ENCODE measurements around the gene CASP8AP2. TPM values are rescaled to one million over a fixed set of nuclear protein-coding genes. Genes with fewer than 3 reads are reported as not detected.

Gene CASP8AP2
- polyA plus RNA-seq, 1 donor from 2014 or later, result 16.8 TPM

DNA sequence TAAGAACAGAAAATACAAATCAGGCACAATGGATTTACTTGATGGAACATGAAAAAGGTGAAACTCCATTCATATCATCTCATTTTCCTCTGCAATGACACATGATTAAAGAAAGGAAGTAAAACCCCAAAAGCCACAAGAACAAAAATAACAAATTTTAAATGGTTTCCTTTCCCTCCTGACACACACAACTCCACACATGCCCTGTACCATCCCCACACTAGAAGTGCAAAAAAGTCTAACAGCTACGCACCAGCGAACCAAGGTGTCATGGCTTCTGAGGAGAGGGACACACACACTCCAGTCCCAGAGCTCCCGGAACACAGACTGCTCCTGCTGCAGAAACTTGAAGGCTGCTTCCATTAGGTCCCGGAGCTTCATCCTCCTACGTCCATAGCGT is 35.4 kb upstream of the CASP8AP2 start:
- Histone ChIP-seq H3K27me3 (ENCODE audit: insufficient read depth, low read depth, low read length) (no peaks in the 10 kb centered on the region), H3K4me2 (ENCODE audit: low read length) (no peak overlapping the region), H3K36me3 (ENCODE audit: insufficient read depth, low read length) (no peaks in the 10 kb centered on the region), H3K4me3 (ENCODE audit: low read length) (no peak overlapping the region), H3F3A (ENCODE audit: insufficient read depth, low read length, poor library complexity, severe bottlenecking) (no peaks in the 10 kb centered on the region), H3K27ac (ENCODE audit: low read length) (no peak overlapping the region), H4K20me1 (ENCODE audit: insufficient read depth) (no peaks in the 10 kb centered on the region), H3K9me3 (ENCODE audit: low read length) (no peaks in the 10 kb centered on the region), H3K79me2 (replicated peaks; ENCODE audit: insufficient read depth, low read length) (no peaks in the 10 kb centered on the region), H3K9me2 (ENCODE audit: insufficient read depth, low read length) (no peaks in the 10 kb centered on the region), H3K9ac (ENCODE audit: low read length) (no peak overlapping the region), H2AFZ (ENCODE audit: low read depth, low read length) (no peak overlapping the region)
- TF ChIP-seq SMC3 (conservative IDR thresholded peaks at IDR 0.05; ENCODE audit: poor library complexity) (no peak), RAD21 (conservative IDR thresholded peaks at IDR 0.05) (no peak), EZH2 (IDR thresholded peaks at IDR 0.05; ENCODE audit: borderline replicate concordance, insufficient read depth, low read length, poor library complexity, severe bottlenecking) (no peak), POLR2AphosphoS5 (IDR thresholded peaks at IDR 0.05) (no peak), EP300 (conservative IDR thresholded peaks at IDR 0.05; ENCODE audit: poor library complexity, severe bottlenecking) (no peak), MXI1 (conservative IDR thresholded peaks at IDR 0.05; ENCODE audit: poor library complexity, severe bottlenecking) (no peak), TAF1 (IDR thresholded peaks at IDR 0.05; ENCODE audit: low read depth) (no peak)
- TF ChIP-seq, protein P1, sequence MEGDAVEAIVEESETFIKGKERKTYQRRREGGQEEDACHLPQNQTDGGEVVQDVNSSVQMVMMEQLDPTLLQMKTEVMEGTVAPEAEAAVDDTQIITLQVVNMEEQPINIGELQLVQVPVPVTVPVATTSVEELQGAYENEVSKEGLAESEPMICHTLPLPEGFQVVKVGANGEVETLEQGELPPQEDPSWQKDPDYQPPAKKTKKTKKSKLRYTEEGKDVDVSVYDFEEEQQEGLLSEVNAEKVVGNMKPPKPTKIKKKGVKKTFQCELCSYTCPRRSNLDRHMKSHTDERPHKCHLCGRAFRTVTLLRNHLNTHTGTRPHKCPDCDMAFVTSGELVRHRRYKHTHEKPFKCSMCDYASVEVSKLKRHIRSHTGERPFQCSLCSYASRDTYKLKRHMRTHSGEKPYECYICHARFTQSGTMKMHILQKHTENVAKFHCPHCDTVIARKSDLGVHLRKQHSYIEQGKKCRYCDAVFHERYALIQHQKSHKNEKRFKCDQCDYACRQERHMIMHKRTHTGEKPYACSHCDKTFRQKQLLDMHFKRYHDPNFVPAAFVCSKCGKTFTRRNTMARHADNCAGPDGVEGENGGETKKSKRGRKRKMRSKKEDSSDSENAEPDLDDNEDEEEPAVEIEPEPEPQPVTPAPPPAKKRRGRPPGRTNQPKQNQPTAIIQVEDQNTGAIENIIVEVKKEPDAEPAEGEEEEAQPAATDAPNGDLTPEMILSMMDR (IDR thresholded peaks at IDR 0.05; ENCODE audit: poor library complexity, severe bottlenecking), result no peak
- TF ChIP-seq, protein P2, sequence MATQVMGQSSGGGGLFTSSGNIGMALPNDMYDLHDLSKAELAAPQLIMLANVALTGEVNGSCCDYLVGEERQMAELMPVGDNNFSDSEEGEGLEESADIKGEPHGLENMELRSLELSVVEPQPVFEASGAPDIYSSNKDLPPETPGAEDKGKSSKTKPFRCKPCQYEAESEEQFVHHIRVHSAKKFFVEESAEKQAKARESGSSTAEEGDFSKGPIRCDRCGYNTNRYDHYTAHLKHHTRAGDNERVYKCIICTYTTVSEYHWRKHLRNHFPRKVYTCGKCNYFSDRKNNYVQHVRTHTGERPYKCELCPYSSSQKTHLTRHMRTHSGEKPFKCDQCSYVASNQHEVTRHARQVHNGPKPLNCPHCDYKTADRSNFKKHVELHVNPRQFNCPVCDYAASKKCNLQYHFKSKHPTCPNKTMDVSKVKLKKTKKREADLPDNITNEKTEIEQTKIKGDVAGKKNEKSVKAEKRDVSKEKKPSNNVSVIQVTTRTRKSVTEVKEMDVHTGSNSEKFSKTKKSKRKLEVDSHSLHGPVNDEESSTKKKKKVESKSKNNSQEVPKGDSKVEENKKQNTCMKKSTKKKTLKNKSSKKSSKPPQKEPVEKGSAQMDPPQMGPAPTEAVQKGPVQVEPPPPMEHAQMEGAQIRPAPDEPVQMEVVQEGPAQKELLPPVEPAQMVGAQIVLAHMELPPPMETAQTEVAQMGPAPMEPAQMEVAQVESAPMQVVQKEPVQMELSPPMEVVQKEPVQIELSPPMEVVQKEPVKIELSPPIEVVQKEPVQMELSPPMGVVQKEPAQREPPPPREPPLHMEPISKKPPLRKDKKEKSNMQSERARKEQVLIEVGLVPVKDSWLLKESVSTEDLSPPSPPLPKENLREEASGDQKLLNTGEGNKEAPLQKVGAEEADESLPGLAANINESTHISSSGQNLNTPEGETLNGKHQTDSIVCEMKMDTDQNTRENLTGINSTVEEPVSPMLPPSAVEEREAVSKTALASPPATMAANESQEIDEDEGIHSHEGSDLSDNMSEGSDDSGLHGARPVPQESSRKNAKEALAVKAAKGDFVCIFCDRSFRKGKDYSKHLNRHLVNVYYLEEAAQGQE (IDR thresholded peaks at IDR 0.05; ENCODE audit: borderline replicate concordance), result no peak

DNA sequence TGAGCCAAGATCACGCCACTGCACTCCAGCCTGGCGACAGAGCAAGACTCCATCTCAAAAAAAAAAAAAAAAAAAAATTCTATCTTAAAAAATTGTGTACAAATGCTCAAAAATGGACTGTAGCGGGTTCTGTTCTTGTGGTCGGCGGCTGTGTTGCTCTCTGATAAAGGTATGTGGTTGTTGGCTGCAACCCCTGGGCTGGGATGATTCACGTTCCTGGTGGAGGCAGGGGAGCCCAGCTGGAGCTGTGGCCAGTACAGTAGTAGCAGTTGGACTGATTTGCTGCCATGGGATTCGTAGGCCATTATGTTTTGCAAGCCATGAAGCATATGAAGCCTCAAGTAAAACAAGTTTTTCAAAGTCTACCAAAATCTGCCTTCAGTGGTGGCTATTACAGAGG is 32.4 kb upstream of the CASP8AP2 start:
- TF ChIP-seq, protein P2 (IDR thresholded peaks at IDR 0.05; ENCODE audit: borderline replicate concordance), result no peak
- no peak for TF ChIP-seq TAF1 (IDR thresholded peaks at IDR 0.05; ENCODE audit: low read depth)
- no peak for TF ChIP-seq RAD21 (conservative IDR thresholded peaks at IDR 0.05)
- Histone ChIP-seq H3K4me2 (ENCODE audit: low read length) (no peak overlapping the region), H3K9me2 (ENCODE audit: insufficient read depth, low read length) (no peaks in the 10 kb centered on the region), H3K9me3 (ENCODE audit: low read length) (no peaks in the 10 kb centered on the region), H3K79me2 (replicated peaks; ENCODE audit: insufficient read depth, low read length) (no peaks in the 10 kb centered on the region), H3F3A (ENCODE audit: insufficient read depth, low read length, poor library complexity, severe bottlenecking) (no peaks in the 10 kb centered on the region), H3K4me3 (ENCODE audit: low read length) (no peak overlapping the region), H3K36me3 (ENCODE audit: insufficient read depth, low read length) (no peaks in the 10 kb centered on the region), H2AFZ (ENCODE audit: low read depth, low read length) (no peak overlapping the region), H4K20me1 (ENCODE audit: insufficient read depth) (no peaks in the 10 kb centered on the region), H3K9ac (ENCODE audit: low read length) (no peak overlapping the region), H3K27ac (ENCODE audit: low read length) (no peak overlapping the region), H3K27me3 (ENCODE audit: insufficient read depth, low read depth, low read length) (no peaks in the 10 kb centered on the region)
